MCF 10A (cell line): ENCODE data around the gene PDCD10. TPM values are rescaled to one million over a fixed set of nuclear protein-coding genes. Genes with fewer than 3 reads are reported as not detected.

ENCODE experiments used
- BruUV-seq: library from RNA; stranded (reverse); fragments of 400-500 nt; replicated peaks from 2 replicates; lab custom pipeline; 2021; lab: Mats Ljungman, UMichigan
- CTCF ChIA-PET: fragments of 300-600 bp; sonication (Branson Sonifier 250); formaldehyde crosslinking; extraction: SDS; loops from one replicate; lab custom pipeline; 2021; ENCODE audit warnings: antibody characterized with exemption, inconsistent platforms; lab: Yijun Ruan, JAX
- POLR2A ChIA-PET: fragments of 300-600, 350-650 bp; sonication (Branson Sonifier 250); formaldehyde crosslinking; extraction: SDS; loops from one replicate; lab custom pipeline; 2020; ENCODE audit warnings: antibody characterized with exemption, inconsistent platforms; lab: Yijun Ruan, JAX
- DNase-seq: peaks from one replicate; pipeline ENCODE4 v3.0.0-alpha.2; 2018; ENCODE audit not compliant: unreplicated experiment
- H3K27ac Mint-ChIP-seq: one replicate; pipeline ENCODE4 v1.8.0; 2022; ENCODE audit warnings: mild to moderate bottlenecking, low read depth, mixed read lengths; ENCODE audit not compliant: unreplicated experiment
- H3K27me3 Mint-ChIP-seq: one replicate; pipeline ENCODE4 v1.8.0; 2022; ENCODE audit warnings: mixed read lengths; ENCODE audit not compliant: insufficient read depth, unreplicated experiment
- H3K36me3 Mint-ChIP-seq: one replicate; pipeline ENCODE4 v1.8.0; 2022; ENCODE audit warnings: mild to moderate bottlenecking, moderate library complexity, mixed read lengths; ENCODE audit not compliant: insufficient read depth, unreplicated experiment
- H3K4me1 Mint-ChIP-seq: one replicate; pipeline ENCODE4 v1.8.0; 2022; ENCODE audit warnings: mixed read lengths; ENCODE audit not compliant: insufficient read depth, unreplicated experiment
- H3K4me3 Mint-ChIP-seq: one replicate; pipeline ENCODE4 v1.8.0; 2022; ENCODE audit warnings: mild to moderate bottlenecking, moderate library complexity, mixed read lengths; ENCODE audit not compliant: unreplicated experiment
- H3K9me3 Mint-ChIP-seq: one replicate; pipeline ENCODE4 v1.8.0; 2022; ENCODE audit warnings: mixed read lengths; ENCODE audit not compliant: unreplicated experiment
- intact Hi-C: fragments of 100-400 bp; cut with micrococcal nuclease; formaldehyde crosslinking; loops from 2 replicates; pipeline ENCODE4 v1.14.1; 2022
- total RNA-seq: library from RNA; stranded (reverse); gene quantifications from 2 replicates; pipeline ENCODE4 v1.2.3, GENCODE V29; 2022
- TF ChIP-seq, protein P1 (sequence below): fragments of 200-600 bp; IDR thresholded peaks from one replicate; pipeline ENCODE4 v1.8.0; 2022; ENCODE audit warnings: antibody characterized with exemption, mild to moderate bottlenecking; ENCODE audit not compliant: unreplicated experiment

The PDCD10 gene
- total RNA-seq, 1 experiment from 2014 or later, result 63.3 TPM

- Mint-ChIP-seq H3K27me3 (no peaks in the 10 kb centered on the region), H3K36me3 (peaks cover 35% of the 10 kb centered on the region), H3K4me3 (no peak overlapping the region), H3K9me3 (peaks cover 10% of the 10 kb centered on the region), H3K4me1 (no peaks in the 10 kb centered on the region), H3K27ac (no peak overlapping the region)
- BruUV-seq, result no TSS peak
- no peak for DNase-seq
- CTCF ChIA-PET, result interaction anchor here (0.6 to 1.8 kb wide), 4 partner anchors 10 to 264 kb away, joined by 3 to 6 read pairs (median 4); no protein-coding TSS in a partner anchor
- intact Hi-C loops, result no loop called here
- TF ChIP-seq, protein P1, sequence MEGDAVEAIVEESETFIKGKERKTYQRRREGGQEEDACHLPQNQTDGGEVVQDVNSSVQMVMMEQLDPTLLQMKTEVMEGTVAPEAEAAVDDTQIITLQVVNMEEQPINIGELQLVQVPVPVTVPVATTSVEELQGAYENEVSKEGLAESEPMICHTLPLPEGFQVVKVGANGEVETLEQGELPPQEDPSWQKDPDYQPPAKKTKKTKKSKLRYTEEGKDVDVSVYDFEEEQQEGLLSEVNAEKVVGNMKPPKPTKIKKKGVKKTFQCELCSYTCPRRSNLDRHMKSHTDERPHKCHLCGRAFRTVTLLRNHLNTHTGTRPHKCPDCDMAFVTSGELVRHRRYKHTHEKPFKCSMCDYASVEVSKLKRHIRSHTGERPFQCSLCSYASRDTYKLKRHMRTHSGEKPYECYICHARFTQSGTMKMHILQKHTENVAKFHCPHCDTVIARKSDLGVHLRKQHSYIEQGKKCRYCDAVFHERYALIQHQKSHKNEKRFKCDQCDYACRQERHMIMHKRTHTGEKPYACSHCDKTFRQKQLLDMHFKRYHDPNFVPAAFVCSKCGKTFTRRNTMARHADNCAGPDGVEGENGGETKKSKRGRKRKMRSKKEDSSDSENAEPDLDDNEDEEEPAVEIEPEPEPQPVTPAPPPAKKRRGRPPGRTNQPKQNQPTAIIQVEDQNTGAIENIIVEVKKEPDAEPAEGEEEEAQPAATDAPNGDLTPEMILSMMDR, result no peak
- POLR2A ChIA-PET, result no interaction called here
Measured at GRCh38 chr3:167671878-167672427, 62.7 kb downstream of the PDCD10 start.

- intact Hi-C loops, result no loop called here
- Mint-ChIP-seq H3K36me3 (peaks cover 18% of the 10 kb centered on the region), H3K27ac (no peak overlapping the region), H3K27me3 (no peaks in the 10 kb centered on the region), H3K9me3 (no peaks in the 10 kb centered on the region), H3K4me1 (no peaks in the 10 kb centered on the region), H3K4me3 (no peak overlapping the region)
- no TSS peak for BruUV-seq
- DNase-seq, result no peak
- TF ChIP-seq, protein P1, result no peak
- CTCF ChIA-PET, result interaction anchor here (0.7 to 1.7 kb wide), 3 partner anchors 12 to 22 kb away, joined by 3 to 4 read pairs (median 4); no protein-coding TSS in a partner anchor
- POLR2A ChIA-PET, result interaction anchor here (0.6 to 1.3 kb wide), 2 partner anchors 10 to 97 kb away, joined by 3 to 4 read pairs; no protein-coding TSS in a partner anchor
Measured at GRCh38 chr3:167669699-167670098, 65.0 kb downstream of the PDCD10 start.

DNA sequence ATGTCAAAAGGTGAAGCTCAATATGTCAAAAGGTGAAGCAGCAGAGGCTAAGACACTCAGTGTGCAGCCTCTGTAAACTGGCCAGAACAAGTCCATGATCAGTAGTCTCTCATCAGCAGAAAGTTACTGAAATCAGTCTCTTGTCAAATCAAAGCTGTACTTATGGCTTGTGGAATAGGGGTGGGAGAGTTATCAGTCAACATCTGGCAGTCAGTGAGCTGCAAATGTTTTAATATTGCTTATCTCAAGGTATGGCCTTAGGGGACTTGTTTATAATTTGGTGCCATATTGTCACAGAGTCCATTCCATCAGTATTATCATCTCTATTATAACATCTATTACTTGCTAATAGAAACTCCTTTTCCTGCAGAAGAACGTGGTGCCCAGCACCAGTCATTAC lies 66.0 kb downstream of the PDCD10 start:
- H3K4me1 Mint-ChIP-seq, result no peaks in the 10 kb centered on the region
- H3K4me3 Mint-ChIP-seq, result no peak overlapping the region
- ChIA-PET POLR2A (interaction anchor here (0.5 to 1.3 kb wide), 2 partner anchors 8 to 24 kb away, joined by 3 to 4 read pairs; no protein-coding TSS in a partner anchor), CTCF (interaction anchor here (1.3 to 1.7 kb wide), 2 partner anchors 11 to 16 kb away, joined by 4 read pairs; no protein-coding TSS in a partner anchor)
- BruUV-seq, result no TSS peak
- no peaks in the 10 kb centered on the region for H3K9me3 Mint-ChIP-seq
- peaks cover 7% of the 10 kb centered on the region for H3K36me3 Mint-ChIP-seq
- intact Hi-C loops, result no loop called here
- H3K27ac Mint-ChIP-seq, result no peak overlapping the region
- no peaks in the 10 kb centered on the region for H3K27me3 Mint-ChIP-seq
- TF ChIP-seq, protein P1, result no peak
- DNase-seq, result no peak

DNA sequence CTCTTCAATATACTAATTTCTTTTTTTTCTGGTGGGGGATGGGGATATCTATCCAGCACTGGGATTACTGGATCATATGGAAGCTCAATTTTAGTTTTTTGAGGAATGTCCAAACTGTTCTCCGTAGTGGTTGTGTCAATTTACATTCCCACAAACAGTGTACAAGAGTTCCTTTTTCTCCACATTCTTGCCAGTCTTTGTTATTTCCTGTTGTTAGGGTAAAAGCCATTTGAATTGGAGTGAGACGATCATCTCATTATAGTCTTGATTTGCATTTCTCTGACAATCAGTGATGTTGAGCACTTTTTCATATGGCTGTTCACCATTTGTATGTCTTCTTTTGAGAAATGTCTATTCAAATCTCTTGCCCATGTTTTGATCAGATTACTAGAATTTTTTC lies 68.1 kb downstream of the PDCD10 start:
- TF ChIP-seq, protein P1, result no peak
- BruUV-seq, result no TSS peak
- POLR2A ChIA-PET, result interaction anchor here (0.7 kb wide), 1 partner anchor 18 kb away, joined by 3 read pairs; no protein-coding TSS in a partner anchor

More for the DNA sequence above, 68.1 kb downstream of the PDCD10 start:
- CTCF ChIA-PET, result interaction anchor here (0.8 kb wide), 1 partner anchor 17 kb away, joined by 3 read pairs; no protein-coding TSS in a partner anchor
- Mint-ChIP-seq H3K4me3 (no peak overlapping the region), H3K4me1 (no peaks in the 10 kb centered on the region), H3K36me3 (peaks cover 6% of the 10 kb centered on the region), H3K9me3 (no peaks in the 10 kb centered on the region), H3K27me3 (no peaks in the 10 kb centered on the region), H3K27ac (no peak overlapping the region)
- intact Hi-C loops, result no loop called here
- DNase-seq, result no peak
